Measurements from ENCODE around the gene VTN.
A peak's percentile ranks its signal among the peaks of the same experiment; 100 is the strongest.

Gene VTN

DNA sequence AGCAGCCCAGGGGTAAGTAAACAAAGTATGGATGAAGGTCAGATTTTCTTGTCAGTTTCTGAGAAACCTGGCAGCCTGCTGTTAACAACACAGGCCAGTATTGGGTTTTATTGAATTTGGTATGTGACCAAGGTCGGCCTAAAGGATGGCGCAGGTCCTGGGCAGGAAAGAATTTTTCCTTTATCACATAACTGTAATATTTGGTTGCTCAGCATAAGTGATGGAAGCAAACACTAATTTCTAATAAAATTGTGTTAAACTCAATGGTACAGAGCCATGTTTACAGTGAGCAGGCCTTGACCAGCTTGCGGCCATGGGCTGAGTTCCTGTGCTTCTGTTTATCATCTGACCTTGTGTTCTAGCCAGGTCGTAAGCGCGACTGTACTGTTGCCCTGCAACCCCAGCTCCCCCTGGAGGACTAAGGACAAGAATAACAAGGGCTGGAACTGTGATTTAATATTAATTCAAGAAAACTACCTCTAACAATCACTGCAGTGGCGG, 23.3 kb downstream of the VTN start:
- TF ChIP-seq, protein P1, sequence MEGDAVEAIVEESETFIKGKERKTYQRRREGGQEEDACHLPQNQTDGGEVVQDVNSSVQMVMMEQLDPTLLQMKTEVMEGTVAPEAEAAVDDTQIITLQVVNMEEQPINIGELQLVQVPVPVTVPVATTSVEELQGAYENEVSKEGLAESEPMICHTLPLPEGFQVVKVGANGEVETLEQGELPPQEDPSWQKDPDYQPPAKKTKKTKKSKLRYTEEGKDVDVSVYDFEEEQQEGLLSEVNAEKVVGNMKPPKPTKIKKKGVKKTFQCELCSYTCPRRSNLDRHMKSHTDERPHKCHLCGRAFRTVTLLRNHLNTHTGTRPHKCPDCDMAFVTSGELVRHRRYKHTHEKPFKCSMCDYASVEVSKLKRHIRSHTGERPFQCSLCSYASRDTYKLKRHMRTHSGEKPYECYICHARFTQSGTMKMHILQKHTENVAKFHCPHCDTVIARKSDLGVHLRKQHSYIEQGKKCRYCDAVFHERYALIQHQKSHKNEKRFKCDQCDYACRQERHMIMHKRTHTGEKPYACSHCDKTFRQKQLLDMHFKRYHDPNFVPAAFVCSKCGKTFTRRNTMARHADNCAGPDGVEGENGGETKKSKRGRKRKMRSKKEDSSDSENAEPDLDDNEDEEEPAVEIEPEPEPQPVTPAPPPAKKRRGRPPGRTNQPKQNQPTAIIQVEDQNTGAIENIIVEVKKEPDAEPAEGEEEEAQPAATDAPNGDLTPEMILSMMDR (IDR thresholded peaks at IDR 0.05; ENCODE audit: low read depth, low read length, missing control alignments) = peak; percentile 53
- Histone ChIP-seq H3K27me3 (replicated peaks) (no peaks in the 10 kb centered on the region), H3K36me3 (replicated peaks) (peaks cover 72% of the 10 kb centered on the region), H3K4me3 (ENCODE audit: low read depth, low read length) (no peak overlapping the region), H3K27ac (peak overlapping the region; percentile 64)
- DNase-seq = no peak
- in situ Hi-C loops (cut with HindIII; ENCODE audit: low pct_ligation_motif_present, low sequenced_read_pairs) = no loop called here

DNA sequence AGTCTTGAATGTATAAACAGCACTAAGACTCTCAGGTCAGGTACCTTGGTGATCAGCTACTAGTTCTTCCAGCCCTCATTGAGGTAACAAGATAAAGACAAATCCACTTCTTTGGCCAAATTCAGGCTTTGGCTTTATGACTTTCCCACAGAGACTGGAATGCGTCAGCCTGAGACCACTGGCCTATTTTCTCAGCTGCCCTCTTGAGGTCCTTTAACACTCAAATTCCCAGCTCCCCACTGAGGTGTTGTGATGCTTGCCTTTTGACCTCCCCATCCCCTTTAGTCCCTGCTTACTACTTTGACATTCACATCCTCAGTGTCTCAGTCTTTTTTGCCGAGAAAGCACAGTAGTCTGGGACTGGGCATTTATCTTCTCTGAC, 23.9 kb downstream of the VTN start:
- TF ChIP-seq, protein P1 (IDR thresholded peaks at IDR 0.05; ENCODE audit: low read depth, low read length, missing control alignments) = no peak
- in situ Hi-C loops (cut with HindIII; ENCODE audit: low pct_ligation_motif_present, low sequenced_read_pairs) = no loop called here
- Histone ChIP-seq H3K27me3 (replicated peaks) (no peaks in the 10 kb centered on the region), H3K36me3 (replicated peaks) (peaks cover 72% of the 10 kb centered on the region), H3K27ac (peak overlapping the region; percentile 64), H3K4me3 (ENCODE audit: low read depth, low read length) (no peak overlapping the region)
- DNase-seq = no peak

DNA sequence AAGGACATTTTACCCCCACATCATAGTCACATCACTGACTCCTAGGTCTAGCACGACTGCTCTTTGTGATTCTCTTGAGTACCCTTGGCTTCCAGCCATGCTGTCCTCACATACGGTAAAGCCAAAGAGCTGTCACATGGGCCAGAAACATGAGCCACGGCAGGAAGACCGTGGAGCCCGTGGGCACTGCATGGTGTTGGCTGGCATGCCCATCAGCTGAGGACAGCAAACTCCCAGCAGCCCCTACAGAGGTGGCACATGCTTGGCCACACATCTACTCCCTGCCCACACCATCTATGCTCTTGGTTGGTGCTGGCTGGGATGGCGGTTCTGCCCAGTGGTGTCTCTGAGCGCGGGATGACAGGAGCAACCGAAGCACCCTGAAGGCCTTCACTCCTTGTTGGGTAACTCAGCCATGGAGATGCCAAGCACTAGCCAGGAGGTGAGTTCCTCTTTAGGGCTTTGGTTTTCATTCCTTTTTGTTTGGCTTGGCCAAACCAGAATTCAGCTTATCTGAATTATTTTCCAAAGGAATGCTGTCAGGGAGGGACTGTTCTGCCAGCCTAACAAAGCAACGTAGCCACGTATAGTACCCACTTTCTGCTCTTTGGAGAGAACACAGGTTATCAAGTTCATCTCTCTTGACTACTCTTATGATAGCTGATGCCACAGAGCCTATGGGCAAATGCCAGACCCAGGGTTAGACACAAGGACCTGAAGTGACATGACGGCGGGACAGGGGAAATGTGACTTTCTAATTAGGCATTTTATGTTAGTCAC, 24.5 kb downstream of the VTN start:
- in situ Hi-C loops (cut with HindIII; ENCODE audit: low pct_ligation_motif_present, low sequenced_read_pairs) = no loop called here
- H3K36me3 ChIP-seq (replicated peaks) = peaks cover 71% of the 10 kb centered on the region
- no peak for DNase-seq
- H3K4me3 ChIP-seq (ENCODE audit: low read depth, low read length) = no peak overlapping the region
- H3K27me3 ChIP-seq (replicated peaks) = no peaks in the 10 kb centered on the region
- TF ChIP-seq, protein P1 (IDR thresholded peaks at IDR 0.05; ENCODE audit: low read depth, low read length, missing control alignments) = no peak
- peak overlapping the region; percentile 64 for H3K27ac ChIP-seq

DNA sequence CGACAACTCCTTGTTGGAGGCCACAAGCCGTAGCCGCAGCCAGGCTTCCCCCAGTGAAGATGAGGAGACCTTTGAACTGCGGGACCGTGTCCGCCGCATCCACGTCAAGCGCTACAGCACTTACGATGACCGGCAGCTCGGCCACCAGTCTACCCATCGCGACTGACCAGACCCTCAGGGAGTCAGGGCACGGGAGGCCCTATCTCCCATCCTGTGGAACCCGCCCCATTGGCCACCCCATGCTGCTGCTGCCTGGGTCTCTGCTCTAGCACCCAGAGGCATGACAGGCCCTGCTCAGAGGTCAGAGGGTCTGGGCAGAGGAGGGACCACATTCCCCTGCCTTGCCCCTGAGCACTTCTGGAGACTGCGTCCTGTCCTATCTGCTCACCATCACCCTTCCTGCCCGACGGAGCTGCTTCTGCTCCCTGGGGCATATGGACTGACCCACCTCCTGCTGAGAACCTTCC, 25.6 kb downstream of the VTN start:
- Histone ChIP-seq H3K4me3 (ENCODE audit: low read depth, low read length) (no peak overlapping the region), H3K27me3 (replicated peaks) (no peaks in the 10 kb centered on the region), H3K27ac (no peak overlapping the region), H3K36me3 (replicated peaks) (peaks cover 72% of the 10 kb centered on the region)
- no peak for DNase-seq
- in situ Hi-C loops (cut with HindIII; ENCODE audit: low pct_ligation_motif_present, low sequenced_read_pairs) = no loop called here
- TF ChIP-seq, protein P1 (IDR thresholded peaks at IDR 0.05; ENCODE audit: low read depth, low read length, missing control alignments) = no peak

DNA sequence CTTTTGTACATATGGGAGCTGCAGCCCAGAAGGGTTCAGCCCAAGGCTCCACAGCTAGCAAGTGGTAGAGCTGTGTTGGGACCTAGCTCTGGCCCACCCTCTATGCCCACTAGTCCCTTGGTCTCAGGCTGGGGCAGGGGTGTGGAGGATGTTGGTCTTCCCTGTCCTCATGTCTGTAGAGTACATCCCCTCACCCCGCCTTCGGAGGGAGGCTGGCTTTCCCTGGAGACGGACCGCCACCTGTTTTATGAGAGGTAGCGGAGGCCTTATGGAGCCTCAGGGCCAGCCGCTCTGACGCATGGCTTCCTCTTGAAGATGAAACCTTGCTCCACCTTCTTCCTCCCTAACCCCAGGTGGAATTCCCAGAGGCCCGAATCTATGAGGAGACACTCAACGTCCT, 26.1 kb downstream of the VTN start:
- peaks cover 72% of the 10 kb centered on the region for H3K36me3 ChIP-seq (replicated peaks)
- DNase-seq = no peak
- H3K27ac ChIP-seq = no peak overlapping the region
- H3K27me3 ChIP-seq (replicated peaks) = no peaks in the 10 kb centered on the region
- no peak overlapping the region for H3K4me3 ChIP-seq (ENCODE audit: low read depth, low read length)
- in situ Hi-C loops (cut with HindIII; ENCODE audit: low pct_ligation_motif_present, low sequenced_read_pairs) = no loop called here
- TF ChIP-seq, protein P1 (IDR thresholded peaks at IDR 0.05; ENCODE audit: low read depth, low read length, missing control alignments) = no peak

Data from brain microvascular endothelial cell (primary cell).